ENCODE data around the gene CLEC20A.

DNA sequence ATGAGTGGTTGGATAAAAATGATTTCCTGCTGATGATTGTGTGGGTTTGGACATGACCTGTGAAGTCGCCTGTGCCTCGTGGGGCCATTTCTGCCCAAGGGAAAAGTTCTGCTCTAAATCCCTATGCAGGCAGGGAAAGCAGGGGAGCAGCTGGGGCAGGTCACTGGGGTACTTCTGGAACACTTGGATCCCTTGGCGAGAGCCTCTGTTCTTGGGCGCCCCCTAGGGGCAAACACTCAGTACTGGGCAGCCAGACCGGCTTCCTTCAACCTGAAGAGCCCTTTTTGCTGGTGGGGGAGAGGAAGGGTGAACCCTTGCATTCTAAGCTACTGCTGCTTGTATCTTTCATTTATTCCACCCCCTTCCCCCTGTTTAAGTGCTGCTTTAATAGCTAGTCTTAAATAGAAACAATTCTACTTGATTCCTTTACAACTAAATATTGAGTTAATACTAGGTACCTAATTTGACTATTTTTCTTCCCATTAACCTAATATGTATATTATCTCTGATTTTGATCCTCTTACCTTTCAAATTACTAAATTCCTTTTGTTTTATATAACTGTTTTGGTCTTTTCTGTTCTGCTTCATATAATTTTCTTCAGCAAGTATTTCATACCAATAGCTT, 5.1 kb upstream of the CLEC20A start:
- TF ChIP-seq ZNF274 (IDR thresholded peaks at IDR 0.05; ENCODE audit: low read depth, low read length) = no peak
- no peak for TF ChIP-seq YY1 (IDR thresholded peaks at IDR 0.05; ENCODE audit: insufficient read depth, insufficient read length)

Measured in NT2/D1 (cell line).